A549 (cell line): Measurements from ENCODE around the gene HOXC10. TPM values are rescaled to one million over a fixed set of nuclear protein-coding genes. Genes with fewer than 3 reads are reported as not detected.
A peak's percentile ranks its signal among the peaks of the same experiment; 100 is the strongest.

Experiments
- ATAC-seq, 2 experiments: fragments of 200-7000 bp in 1 of 2; fragments of >200 bp in 1 of 2; cut with Nextera tagmentation in 1 of 2; cut with Tn5 transposase in 1 of 2; 3 replicates each; pipeline versions ENCODE4 v1.8.0 to v1.9.1; 2018 to 2020; ENCODE audit warnings: mild to moderate bottlenecking in 1 of 2, moderate library complexity in 1 of 2
- CTCF ChIA-PET: fragments of 300-600 bp; sonication (Branson Sonifier 250); formaldehyde crosslinking; extraction: SDS; loops from one replicate; lab custom pipeline; 2021; ENCODE audit warnings: antibody characterized with exemption, inconsistent platforms; lab: Yijun Ruan, JAX
- POLR2A ChIA-PET: fragments of 350-600 bp; formaldehyde crosslinking; extraction: SDS; loops from one replicate; lab custom pipeline; 2021; ENCODE audit warnings: antibody characterized with exemption, inconsistent platforms; lab: Yijun Ruan, JAX
- DNase-seq, 2 experiments: peaks; one replicate each; pipeline versions ENCODE4 v3.0.0 to v3.0.0-alpha.2; 2011 to 2016; ENCODE audit warnings: low read depth in 1 of 2, low spot score in 1 of 2
- FAIRE-seq: peaks from 2 replicates; lab custom pipeline; 2011; peaks lifted over from hg19 to GRCh38; lab: Jason Lieb, UNC
- H3K27ac ChIP-seq, 2 experiments: fragments of >200 bp; sonication (Bioruptor Twin); formaldehyde crosslinking; 3 replicates each; pipeline ENCODE4 v1.5.1; 2016 to 2017
- H3K4me1 ChIP-seq: fragments of >200 bp; sonication (Bioruptor Twin); formaldehyde crosslinking; 3 replicates; pipeline ENCODE4 v1.6.1; 2016
- H3K4me2 ChIP-seq: fragments of >200 bp; sonication (Bioruptor Twin); formaldehyde crosslinking; 3 replicates; pipeline ENCODE4 v1.6.1; 2016
- H3K4me3 ChIP-seq: fragments of >200 bp; sonication (Bioruptor Twin); formaldehyde crosslinking; 3 replicates; pipeline ENCODE4 v1.5.1; 2016
- H3K9me3 ChIP-seq: fragments of >200 bp; sonication (Bioruptor Twin); formaldehyde crosslinking; 3 replicates; pipeline ENCODE4 v1.6.1; 2016
- BHLHE40 ChIP-seq: IDR thresholded peaks from 2 replicates; pipeline ENCODE4 v1.6.1; 2012; ENCODE audit warnings: low read depth, low read length, inconsistent platforms
- CBX8 ChIP-seq: fragments of 200-600 bp; sonication (generic); IDR thresholded peaks from 2 replicates; pipeline ENCODE4 v1.6.1; 2016
- FOXS1 ChIP-seq: fragments of 250-450 bp; sonication (Bioruptor Pico); IDR thresholded peaks from 2 replicates; pipeline ENCODE4 v1.5.0; 2020; ENCODE audit warnings: mild to moderate bottlenecking, moderate library complexity
- HOXA7 ChIP-seq: fragments of 250-450 bp; sonication (Bioruptor Pico); IDR thresholded peaks from 2 replicates; pipeline ENCODE4 v1.5.0; 2020; ENCODE audit warnings: mild to moderate bottlenecking, moderate library complexity
- JUN ChIP-seq, 2 experiments: fragments of >200 bp; sonication (Bioruptor Twin); formaldehyde crosslinking; IDR thresholded peaks; 2 replicates in 1 of 2; 3 replicates in 1 of 2; pipeline ENCODE4 v1.6.1; 2016 to 2017
- MAFK ChIP-seq: fragments of 450-650 bp; IDR thresholded peaks from 2 replicates; pipeline ENCODE4 v1.6.1; 2014; ENCODE audit not compliant: partially characterized antibody
- MYC ChIP-seq: IDR thresholded peaks from 2 replicates; pipeline ENCODE4 v1.6.1; 2012; ENCODE audit warnings: mild to moderate bottlenecking, inconsistent platforms, low read length, improper control_type of control experiment, borderline replicate concordance
- NFE2L2 ChIP-seq: fragments of 150-350 bp; conservative IDR thresholded peaks from 2 replicates; pipeline ENCODE4 v1.6.1; 2014; ENCODE audit warnings: low read length
- PHF8 ChIP-seq: fragments of 200-600 bp; sonication (generic); IDR thresholded peaks from 2 replicates; pipeline ENCODE4 v1.6.1; 2016; ENCODE audit warnings: low read depth, mild to moderate bottlenecking, antibody characterized with exemption, moderate library complexity, borderline replicate concordance
- RCOR1 ChIP-seq: fragments of 150-350 bp; IDR thresholded peaks from 2 replicates; pipeline ENCODE4 v1.6.1; 2014; ENCODE audit warnings: antibody characterized with exemption, low read length, low read depth
- RNF2 ChIP-seq: fragments of 200-600 bp; sonication (generic); IDR thresholded peaks from 2 replicates; pipeline ENCODE4 v1.6.1; 2016; ENCODE audit warnings: low read depth, mild to moderate bottlenecking, antibody characterized with exemption, moderate library complexity, borderline replicate concordance
- TP53 ChIP-seq: fragments of 250-450 bp; sonication (Bioruptor Pico); IDR thresholded peaks from 2 replicates; pipeline ENCODE4 v1.5.0; 2021; ENCODE audit warnings: mild to moderate bottlenecking, moderate library complexity
- WGBS: methylation state at CpG from one replicate; pipeline ENCODE4 v1.1.6; 2017; ENCODE audit errors: missing lambda C conversion rate; 5-methylcytosine and 5-hydroxymethylcytosine counted together
- polyA plus RNA-seq, 4 experiments: library from polyadenylated mRNA; depleted of rRNA in 3 of 4; stranded (reverse); fragments of >200 nt; fragmentation: RNase III in 1 of 4; extraction: RNeasy Plus Mini Kit Qiagen cat#74134 plus additional on column Dnase treatment in 1 of 4; gene quantifications; 2 replicates in 3 of 4; 3 replicates in 1 of 4; pipeline ENCODE4 v1.2.3, GENCODE V29; 2011 to 2017
- TF ChIP-seq, protein P1 (sequence below): IDR thresholded peaks from 2 replicates; pipeline ENCODE4 v1.6.1; 2012
- TF ChIP-seq, protein P2 (sequence below): fragments of 250-450 bp; sonication (Bioruptor Pico); IDR thresholded peaks from 2 replicates; pipeline ENCODE4 v1.5.0; 2021; ENCODE audit warnings: mild to moderate bottlenecking, moderate library complexity, borderline replicate concordance

The HOXC10 gene
- polyA plus RNA-seq, 2 of the 4 experiments (the other 2 are of a cell fraction), result 2.9 to 3.2 TPM

DNA sequence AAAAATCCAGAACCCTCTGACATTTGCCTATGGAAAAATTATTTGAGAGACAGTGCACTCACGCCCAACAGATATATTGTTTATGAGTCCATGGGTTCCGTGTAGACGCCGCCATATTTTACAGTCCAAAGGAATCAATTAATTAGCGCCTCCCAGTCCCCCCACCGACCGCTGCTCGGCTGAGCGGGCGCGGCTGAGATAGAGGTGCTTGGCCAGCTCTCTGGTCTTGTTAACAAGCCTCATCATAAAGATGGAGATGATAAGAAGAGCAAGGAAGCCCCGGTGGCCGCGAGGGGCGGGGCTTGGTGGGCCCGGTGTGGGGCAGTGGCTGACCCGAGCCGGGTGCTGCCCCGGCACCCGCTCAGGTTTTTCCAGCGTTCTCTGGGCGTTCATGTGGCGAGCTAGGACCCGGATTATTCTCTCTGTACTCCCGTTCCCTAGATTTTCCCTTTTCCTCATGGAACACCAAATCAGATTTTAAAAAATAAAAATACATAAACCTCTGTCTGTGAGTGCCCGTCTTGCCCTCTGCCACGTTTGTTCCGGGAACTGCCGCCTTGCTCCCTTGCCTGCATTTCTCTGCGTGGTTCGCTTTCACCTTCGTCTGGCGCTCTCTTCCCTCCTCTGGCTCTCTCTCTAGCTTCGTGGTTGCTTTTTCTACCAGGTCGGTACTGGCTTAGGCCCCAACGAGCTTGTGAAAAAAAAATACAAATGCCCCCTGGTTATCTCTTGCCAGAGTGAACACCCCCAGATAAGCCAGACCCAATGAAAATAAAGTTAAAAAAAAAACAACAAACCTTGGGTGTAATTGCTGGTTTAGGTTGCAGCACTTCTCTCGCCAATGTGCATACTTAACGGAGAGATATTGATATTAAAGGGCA lies 21.3 kb upstream of the HOXC10 start:
- Histone ChIP-seq H3K9me3 (no peaks in the 10 kb centered on the region), H3K4me2 (no peak overlapping the region), H3K4me1 (peaks cover 9% of the 10 kb centered on the region; the same call in 1 of the 3 replicates), H3K27ac (no peak overlapping the region), H3K4me3 (no peak overlapping the region)
- ATAC-seq (no peak), FAIRE-seq (no peak)
- POLR2A ChIA-PET, result no interaction called here
- TF ChIP-seq RNF2 (no peak), PHF8 (no peak), CBX8 (no peak)
- TF ChIP-seq, protein P1, sequence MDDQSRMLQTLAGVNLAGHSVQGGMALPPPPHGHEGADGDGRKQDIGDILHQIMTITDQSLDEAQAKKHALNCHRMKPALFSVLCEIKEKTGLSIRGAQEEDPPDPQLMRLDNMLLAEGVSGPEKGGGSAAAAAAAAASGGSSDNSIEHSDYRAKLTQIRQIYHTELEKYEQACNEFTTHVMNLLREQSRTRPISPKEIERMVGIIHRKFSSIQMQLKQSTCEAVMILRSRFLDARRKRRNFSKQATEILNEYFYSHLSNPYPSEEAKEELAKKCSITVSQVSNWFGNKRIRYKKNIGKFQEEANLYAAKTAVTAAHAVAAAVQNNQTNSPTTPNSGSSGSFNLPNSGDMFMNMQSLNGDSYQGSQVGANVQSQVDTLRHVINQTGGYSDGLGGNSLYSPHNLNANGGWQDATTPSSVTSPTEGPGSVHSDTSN, result no peak
- TF ChIP-seq, all 56 proteins: peak for 0
- 88% methylated on average over 38 of the region's 38 CpGs for WGBS
- CTCF ChIA-PET, result interaction anchor here (0.9 to 2.6 kb wide), 7 partner anchors 21 to 217 kb away, joined by 3 to 9 read pairs (median 4); partner anchors contain the start of genes HOXC10 and HOXC13
- DNase-seq, result no peak

- CTCF ChIA-PET, result interaction anchor here (0.6 to 1.8 kb wide), 4 partner anchors 21 to 196 kb away, joined by 3 to 7 read pairs (median 4); partner anchors contain the start of genes HOXC10 and HOXC13
- DNase-seq (no peak), ATAC-seq (no peak), FAIRE-seq (no peak)
- H3K4me3 ChIP-seq, result no peak overlapping the region
- no peak for TF ChIP-seq BHLHE40
- TF ChIP-seq PHF8, result no peak
- TF ChIP-seq MYC, result no peak
- TF ChIP-seq JUN (IDR thresholded peaks at IDR 0.05), result no peak
- no peak for TF ChIP-seq RCOR1
- TF ChIP-seq, protein P2, sequence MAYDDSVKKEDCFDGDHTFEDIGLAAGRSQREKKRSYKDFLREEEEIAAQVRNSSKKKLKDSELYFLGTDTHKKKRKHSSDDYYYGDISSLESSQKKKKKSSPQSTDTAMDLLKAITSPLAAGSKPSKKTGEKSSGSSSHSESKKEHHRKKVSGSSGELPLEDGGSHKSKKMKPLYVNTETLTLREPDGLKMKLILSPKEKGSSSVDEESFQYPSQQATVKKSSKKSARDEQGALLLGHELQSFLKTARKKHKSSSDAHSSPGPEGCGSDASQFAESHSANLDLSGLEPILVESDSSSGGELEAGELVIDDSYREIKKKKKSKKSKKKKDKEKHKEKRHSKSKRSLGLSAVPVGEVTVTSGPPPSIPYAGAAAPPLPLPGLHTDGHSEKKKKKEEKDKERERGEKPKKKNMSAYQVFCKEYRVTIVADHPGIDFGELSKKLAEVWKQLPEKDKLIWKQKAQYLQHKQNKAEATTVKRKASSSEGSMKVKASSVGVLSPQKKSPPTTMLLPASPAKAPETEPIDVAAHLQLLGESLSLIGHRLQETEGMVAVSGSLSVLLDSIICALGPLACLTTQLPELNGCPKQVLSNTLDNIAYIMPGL (CRISPR knock-in tag), result no peak
- TF ChIP-seq TP53 (CRISPR knock-in tag), result no peak
- no peaks in the 10 kb centered on the region for H3K9me3 ChIP-seq
- peak overlapping the region; percentile 55 for H3K4me2 ChIP-seq
- no peak overlapping the region for H3K27ac ChIP-seq
- peaks cover 9% of the 10 kb centered on the region; the same call in 1 of the 3 replicates for H3K4me1 ChIP-seq
- WGBS, result 55% methylated on average over 2 of the region's 2 CpGs
- POLR2A ChIA-PET, result no interaction called here
These were observed 20.6 kb upstream of the HOXC10 start for GRCh38 chr12:53964315-53964713.

GRCh38 chr12:53965281-53966084 lies 19.5 kb upstream of the HOXC10 start:
- H3K4me2 ChIP-seq, result no peak overlapping the region
- DNase-seq, result no peak
- H3K4me3 ChIP-seq, result no peak overlapping the region
- 85% methylated on average over 18 of the region's 18 CpGs for WGBS
- no peaks in the 10 kb centered on the region for H3K9me3 ChIP-seq
- peaks cover 9% of the 10 kb centered on the region; the same call in 1 of the 3 replicates for H3K4me1 ChIP-seq
- ChIA-PET POLR2A (no interaction called here), CTCF (interaction anchor here (1.2 to 1.7 kb wide), 2 partner anchors 20 to 27 kb away, joined by 3 to 7 read pairs; partner anchors contain the start of genes HOXC10 and HOXC13)
- TF ChIP-seq RCOR1 (no peak), MAFK (no peak), FOXS1 (no peak), MYC (no peak), HOXA7 (CRISPR knock-in tag) (no peak), NFE2L2 (no peak)
- no peak for ATAC-seq
- FAIRE-seq, result no peak
- H3K27ac ChIP-seq, result 0 out of 6 replicates have a peak overlapping the region, but pooled peaks of 1 of the 2 experiments have one; percentile 6
